ENCODE data around the gene PANX1.
A peak's percentile ranks its signal among the peaks of the same experiment; 100 is the strongest.

The PANX1 gene

DNA sequence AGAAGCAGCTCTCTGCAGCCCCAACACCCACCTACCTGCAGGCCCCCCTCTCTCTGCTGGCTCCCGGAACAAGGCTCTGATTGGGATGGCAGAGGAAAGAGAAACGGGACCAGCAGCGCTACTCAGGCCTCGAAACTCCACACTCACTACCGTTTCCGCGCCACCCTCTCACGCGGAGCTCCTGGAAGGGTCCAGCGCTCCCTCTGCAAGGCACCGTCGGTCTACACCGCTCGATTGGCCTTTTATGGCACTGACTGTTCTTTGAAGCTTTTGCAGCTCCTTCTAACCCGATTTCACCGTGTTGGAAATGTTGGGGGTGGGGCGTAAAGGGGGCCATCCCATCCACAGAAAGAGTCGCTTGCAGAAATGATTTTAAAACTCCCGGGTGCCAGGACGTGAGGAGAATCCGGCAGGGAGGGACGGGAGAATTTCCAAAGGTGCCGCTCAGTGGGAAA, 323 bp upstream of the PANX1 start:
- TF ChIP-seq, protein P1, sequence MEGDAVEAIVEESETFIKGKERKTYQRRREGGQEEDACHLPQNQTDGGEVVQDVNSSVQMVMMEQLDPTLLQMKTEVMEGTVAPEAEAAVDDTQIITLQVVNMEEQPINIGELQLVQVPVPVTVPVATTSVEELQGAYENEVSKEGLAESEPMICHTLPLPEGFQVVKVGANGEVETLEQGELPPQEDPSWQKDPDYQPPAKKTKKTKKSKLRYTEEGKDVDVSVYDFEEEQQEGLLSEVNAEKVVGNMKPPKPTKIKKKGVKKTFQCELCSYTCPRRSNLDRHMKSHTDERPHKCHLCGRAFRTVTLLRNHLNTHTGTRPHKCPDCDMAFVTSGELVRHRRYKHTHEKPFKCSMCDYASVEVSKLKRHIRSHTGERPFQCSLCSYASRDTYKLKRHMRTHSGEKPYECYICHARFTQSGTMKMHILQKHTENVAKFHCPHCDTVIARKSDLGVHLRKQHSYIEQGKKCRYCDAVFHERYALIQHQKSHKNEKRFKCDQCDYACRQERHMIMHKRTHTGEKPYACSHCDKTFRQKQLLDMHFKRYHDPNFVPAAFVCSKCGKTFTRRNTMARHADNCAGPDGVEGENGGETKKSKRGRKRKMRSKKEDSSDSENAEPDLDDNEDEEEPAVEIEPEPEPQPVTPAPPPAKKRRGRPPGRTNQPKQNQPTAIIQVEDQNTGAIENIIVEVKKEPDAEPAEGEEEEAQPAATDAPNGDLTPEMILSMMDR (IDR thresholded peaks at IDR 0.05; ENCODE audit: control insufficient read depth, extremely low read depth, insufficient read depth) = no peak
- no peak for DNase-seq (ENCODE audit: low read depth)

DNA sequence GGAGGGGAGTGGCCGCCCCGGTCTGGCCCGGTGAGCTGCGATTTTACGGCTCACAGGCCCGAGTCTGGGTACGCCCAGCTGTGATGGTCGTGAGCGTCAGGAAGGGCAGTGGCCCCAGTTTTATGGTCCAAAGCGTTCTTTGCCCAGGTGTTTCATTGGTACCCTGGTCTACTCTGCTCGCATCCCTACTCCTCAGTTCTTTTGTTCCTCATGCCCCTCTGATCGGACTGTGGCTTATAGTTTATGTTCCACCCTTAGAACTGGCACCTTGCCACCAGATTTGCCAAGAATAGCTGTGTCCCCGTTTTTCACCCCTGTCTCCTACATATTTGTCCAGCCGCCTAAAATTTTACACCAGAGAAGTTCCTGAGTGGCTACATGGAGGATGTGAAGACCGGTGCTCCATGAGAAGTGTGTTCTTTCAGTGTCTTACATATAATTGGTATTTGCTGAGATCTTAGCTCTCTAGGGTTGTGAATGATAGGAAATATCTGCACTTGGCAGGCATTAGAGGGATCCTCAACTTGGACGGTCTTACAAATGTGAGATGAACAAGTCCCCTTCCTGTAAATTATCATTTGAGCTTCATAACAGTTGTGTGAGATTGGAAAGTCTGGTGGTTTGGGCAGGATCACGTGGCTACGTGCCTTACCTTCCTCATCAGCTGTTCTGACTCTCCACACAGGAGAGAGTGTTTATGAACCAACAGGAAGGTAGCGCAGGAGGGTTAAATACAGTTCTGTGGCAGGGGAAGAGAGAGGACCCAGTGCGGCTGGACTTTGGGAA, 1.1 kb downstream of the PANX1 start:
- no peak for DNase-seq (ENCODE audit: low read depth)

More for the DNA sequence above, 323 bp upstream of the PANX1 start:
- H3K4me3 ChIP-seq (ENCODE audit: low read depth, low read length) = peak overlapping the region; percentile 85

DNA sequence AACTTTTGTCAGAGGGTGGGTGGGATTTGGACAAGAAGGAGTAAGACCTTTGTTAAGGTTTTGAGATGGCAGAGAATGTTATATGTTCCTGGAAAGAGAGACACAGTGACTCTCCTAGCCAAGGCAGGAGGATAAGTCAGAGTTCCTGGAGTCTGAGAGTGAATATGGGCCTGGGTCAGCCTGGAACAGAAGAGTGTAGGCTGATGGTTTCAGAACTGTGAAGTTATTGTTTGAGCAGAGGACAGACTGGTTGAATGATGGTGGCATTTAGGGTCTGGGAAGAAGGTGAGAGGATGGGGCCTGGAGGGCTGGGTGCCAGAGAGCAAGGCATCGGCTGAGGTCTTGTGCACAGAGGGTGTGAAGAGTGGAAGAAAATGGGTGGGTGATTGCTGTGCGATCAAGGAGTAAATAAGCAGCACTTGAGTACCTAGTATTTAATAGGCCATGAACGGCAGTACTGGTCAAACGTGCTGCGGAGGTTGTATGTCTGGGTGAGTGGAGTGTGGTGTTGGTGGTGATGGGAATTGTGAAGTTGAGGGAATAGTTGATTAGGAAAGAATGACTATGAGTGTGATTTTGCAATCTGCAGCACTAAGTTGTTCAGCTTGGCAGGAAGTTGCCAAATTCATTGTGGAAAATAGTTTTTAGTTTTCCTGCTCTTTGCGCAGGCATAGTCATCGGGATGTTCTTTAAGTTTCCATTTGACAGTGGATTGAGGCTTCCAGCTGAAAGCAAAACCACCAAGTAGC, 1.8 kb downstream of the PANX1 start:
- TF ChIP-seq, protein P1 (IDR thresholded peaks at IDR 0.05; ENCODE audit: control insufficient read depth, extremely low read depth, insufficient read depth) = no peak
- no peak for DNase-seq (ENCODE audit: low read depth)
- no peak overlapping the region for H3K4me3 ChIP-seq (ENCODE audit: low read depth, low read length)

More for the DNA sequence above, 1.1 kb downstream of the PANX1 start:
- H3K4me3 ChIP-seq (ENCODE audit: low read depth, low read length) = peak overlapping the region; percentile 85
- TF ChIP-seq, protein P1 (IDR thresholded peaks at IDR 0.05; ENCODE audit: control insufficient read depth, extremely low read depth, insufficient read depth) = no peak

DNA sequence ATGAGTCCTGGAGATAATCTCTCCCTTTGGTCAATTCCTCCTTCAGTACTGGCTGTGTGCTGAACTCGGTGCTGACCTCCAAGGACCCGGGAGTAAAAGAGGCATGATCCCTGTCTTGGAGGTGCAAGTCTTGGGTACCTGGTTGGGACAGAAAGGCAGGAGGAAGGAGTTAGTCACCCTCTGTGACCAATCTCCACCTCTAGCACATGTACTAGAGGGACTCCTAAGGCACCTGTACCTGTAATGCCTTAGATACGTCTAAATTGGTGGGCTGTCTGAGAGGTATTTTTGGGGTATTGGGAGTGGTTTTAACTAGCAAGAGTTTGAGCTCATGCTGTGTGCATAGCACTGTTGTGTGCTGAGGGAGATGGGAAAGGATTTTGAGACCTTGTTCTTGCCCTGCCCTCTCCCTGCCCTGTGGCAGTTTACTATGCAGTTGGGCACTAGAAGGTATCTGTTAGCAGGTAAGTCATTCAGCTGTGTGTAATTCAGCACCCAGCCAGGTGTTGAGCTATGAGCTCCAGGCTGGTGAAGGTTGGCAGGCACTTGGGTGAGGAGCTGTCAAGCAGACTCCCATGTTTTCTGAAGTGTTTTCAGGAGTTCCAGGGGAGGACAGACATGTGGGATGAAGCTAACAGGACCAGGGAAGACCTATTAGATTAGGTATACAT, 2.5 kb downstream of the PANX1 start:
- no peak for DNase-seq (ENCODE audit: low read depth)
- no peak overlapping the region for H3K4me3 ChIP-seq (ENCODE audit: low read depth, low read length)
- TF ChIP-seq, protein P1 (IDR thresholded peaks at IDR 0.05; ENCODE audit: control insufficient read depth, extremely low read depth, insufficient read depth) = no peak

DNA sequence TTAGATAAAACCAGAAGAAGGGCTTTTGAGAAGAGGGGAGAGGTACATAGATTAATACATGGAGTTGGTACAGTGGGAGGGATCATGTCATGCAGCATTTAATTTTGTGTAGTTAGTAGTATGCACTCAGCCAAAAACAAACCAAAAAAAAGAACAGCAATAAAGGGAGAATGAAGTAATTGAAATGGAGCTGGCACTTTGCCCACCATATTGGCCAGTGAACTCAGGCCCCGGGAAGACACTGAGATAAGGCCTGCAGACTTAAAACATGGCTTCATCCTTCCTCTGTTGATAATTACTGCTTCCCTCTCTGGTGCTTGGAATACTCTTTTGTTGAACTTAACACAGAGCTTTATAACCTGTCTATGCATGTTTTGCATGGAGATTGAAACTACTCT, 3.1 kb downstream of the PANX1 start:
- DNase-seq (ENCODE audit: low read depth) = no peak
- TF ChIP-seq, protein P1 (IDR thresholded peaks at IDR 0.05; ENCODE audit: control insufficient read depth, extremely low read depth, insufficient read depth) = no peak
- H3K4me3 ChIP-seq (ENCODE audit: low read depth, low read length) = no peak overlapping the region

DNA sequence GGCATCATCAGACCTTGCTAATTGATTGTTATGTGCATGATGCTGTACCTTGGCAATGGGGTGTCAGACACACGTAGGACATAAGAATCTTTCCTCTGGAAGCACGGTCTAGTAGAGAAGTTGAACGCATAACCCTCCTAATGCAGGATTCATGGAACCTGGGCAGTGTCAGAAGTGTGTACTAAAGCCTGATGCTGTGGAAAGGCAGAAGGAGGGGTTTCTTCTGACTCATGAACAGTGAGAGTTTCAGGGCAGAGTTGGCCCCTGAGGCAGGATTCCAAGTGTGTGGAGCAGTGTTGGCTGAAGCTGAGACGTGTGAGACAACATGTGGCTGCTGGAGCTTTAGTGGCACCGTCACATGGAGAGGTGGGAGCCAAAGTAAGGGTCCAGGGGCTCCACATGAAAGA, 3.5 kb downstream of the PANX1 start:
- DNase-seq (ENCODE audit: low read depth) = no peak
- TF ChIP-seq, protein P1 (IDR thresholded peaks at IDR 0.05; ENCODE audit: control insufficient read depth, extremely low read depth, insufficient read depth) = no peak
- no peak overlapping the region for H3K4me3 ChIP-seq (ENCODE audit: low read depth, low read length)
